Measurements from ENCODE around the gene CIRBP.

CIRBP gene

DNA sequence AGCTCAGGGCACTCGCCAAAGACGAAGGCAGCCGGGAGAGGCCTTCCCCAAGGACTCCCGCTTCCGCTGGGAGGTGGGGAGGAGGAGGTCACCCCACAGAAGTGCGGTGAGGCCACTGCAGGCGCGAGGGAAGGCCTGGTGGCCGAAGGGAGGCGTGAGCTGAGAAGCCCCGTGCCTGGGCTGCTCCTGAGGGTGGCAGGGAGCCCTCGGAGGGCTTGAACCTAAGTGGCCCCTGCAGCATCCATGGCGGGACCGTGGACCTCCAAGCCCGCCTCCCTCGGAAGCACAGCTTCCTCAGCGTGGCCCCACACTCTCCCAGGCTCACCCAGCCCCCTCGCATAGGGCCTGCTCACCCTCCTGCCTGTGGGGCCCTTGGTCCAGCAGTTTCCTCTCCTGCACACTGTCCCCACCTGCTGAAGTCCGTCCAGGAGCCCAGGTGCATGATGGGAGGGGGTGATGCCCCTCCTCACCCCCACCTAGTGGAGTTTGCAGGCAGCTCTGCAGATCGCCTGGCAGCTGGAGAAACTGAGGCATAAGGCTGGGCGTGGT, 42.5 kb downstream of the CIRBP start:
- Histone ChIP-seq H3K79me2 (ENCODE audit: insufficient read depth, low read depth) (no peaks in the 10 kb centered on the region), H3K27ac (no peak overlapping the region), H3K36me3 (ENCODE audit: insufficient read depth) (no peaks in the 10 kb centered on the region), H3K4me2 (peak overlapping the region; percentile 7; the same call in 1 of the 2 replicates), H3K27me3 (ENCODE audit: insufficient read depth, low read depth) (peaks cover 71% of the 10 kb centered on the region), H3K4me1 (ENCODE audit: low read depth, poor library complexity, severe bottlenecking) (peaks cover 11% of the 10 kb centered on the region), H4K20me1 (ENCODE audit: insufficient read depth) (no peaks in the 10 kb centered on the region), H2AFZ (ENCODE audit: low read depth) (no peak overlapping the region), H3K9ac (no peak overlapping the region), H3K4me3 (IDR thresholded peaks at IDR 0.05; ENCODE audit: insufficient read depth, low read depth, low read length) (no peak overlapping the region)
- no peak for TF ChIP-seq CTCF (conservative IDR thresholded peaks at IDR 0.05; ENCODE audit: low read depth, low read length)

DNA sequence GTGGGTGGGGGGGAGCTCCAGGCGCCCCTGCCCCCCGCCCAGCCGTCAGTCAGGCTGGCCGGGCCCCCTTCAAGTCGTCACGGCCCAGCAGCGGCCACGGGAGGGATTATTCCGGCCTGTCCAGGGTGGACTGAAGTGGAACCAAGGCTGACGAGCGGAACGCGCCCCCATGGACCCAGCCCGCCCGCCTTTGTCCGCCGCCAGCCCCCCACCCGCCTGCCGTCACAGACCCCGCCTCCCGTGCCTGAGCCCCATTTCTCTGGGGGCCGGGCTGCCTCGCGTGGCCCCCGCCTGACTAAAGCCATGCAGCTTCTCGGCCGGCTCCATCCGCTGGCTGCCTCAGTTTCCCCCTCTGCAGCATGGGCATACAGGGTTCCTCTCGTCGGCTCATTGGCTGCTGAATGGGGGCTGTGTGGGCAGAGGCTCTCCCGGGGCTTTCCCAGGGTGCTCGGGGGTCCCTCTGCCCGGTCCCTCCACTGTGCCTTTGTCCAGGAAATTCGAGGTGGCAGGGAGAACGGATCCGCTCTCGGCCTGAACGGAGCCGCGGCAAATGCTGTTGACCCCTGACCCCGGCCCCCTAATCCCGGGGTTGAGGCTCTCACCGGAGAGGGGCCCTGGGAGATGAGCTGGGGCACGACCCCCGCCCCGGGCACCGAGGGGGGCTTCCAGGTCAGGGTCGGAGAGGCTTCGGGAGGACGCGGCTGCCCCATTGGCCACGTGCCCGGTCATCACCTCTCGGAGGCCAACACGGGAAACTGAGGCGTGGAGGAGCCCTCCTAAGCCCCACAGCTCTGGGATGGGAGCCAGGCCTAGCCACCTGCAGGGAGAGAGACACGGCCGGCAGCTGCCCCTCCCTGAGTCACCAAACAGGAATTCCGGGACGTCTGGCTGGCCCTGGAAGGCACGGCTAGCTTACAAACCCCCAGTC, 43.9 kb downstream of the CIRBP start:
- Histone ChIP-seq H3K4me2 (no peak overlapping the region), H4K20me1 (ENCODE audit: insufficient read depth) (no peaks in the 10 kb centered on the region), H3K27ac (no peak overlapping the region), H3K27me3 (ENCODE audit: insufficient read depth, low read depth) (peaks cover 80% of the 10 kb centered on the region), H2AFZ (ENCODE audit: low read depth) (no peak overlapping the region), H3K36me3 (ENCODE audit: insufficient read depth) (no peaks in the 10 kb centered on the region), H3K4me3 (IDR thresholded peaks at IDR 0.05; ENCODE audit: insufficient read depth, low read depth, low read length) (no peak overlapping the region), H3K9ac (no peak overlapping the region), H3K79me2 (ENCODE audit: insufficient read depth, low read depth) (no peaks in the 10 kb centered on the region), H3K4me1 (ENCODE audit: low read depth, poor library complexity, severe bottlenecking) (peaks cover 11% of the 10 kb centered on the region)
- no peak for TF ChIP-seq CTCF (conservative IDR thresholded peaks at IDR 0.05; ENCODE audit: low read depth, low read length)

DNA sequence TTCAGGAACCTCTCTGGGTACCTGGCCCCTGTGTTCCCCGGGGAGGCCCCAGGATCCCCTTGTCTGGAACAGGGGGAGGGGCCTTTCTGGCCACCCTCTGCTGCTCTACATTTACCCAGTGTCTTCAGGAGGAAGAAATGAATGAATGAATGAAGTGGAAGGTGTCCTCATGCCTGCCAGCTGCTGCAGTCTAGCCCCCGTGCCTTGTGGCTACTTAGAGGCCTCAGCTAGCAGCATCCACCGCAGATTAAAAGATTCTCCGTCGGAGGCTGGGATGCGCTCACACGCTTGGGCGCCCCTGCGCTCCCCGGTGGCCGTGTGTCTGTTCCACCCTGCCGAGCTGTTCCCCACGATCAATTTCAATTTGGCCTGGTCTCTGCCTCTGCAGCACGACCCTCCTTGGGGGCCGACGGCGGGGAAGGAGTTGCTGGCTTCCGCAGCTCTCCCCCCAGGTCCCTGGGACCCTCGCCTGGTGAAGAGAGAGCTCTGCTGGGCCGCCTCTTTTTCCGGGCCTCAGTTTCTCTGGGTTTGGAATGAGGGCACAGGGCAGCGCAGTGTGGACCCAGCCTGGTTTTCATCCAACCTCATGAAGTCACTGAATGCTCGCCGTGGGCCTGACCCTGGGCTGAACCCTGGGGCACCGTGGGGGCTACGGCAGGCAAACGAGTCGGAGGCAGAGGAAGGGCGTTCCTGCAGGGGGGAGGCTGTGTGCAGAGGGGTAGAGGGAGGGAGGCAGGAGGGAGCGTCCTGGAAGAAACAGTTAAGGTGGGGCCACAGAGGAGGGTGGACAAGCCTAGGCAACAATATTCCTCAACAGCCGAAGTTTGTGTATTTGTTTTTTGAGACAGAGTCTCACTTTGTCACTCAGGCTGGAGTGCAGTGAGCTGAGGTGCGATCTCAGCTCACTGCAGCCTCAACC, 44.8 kb downstream of the CIRBP start:
- Histone ChIP-seq H3K36me3 (ENCODE audit: insufficient read depth) (no peaks in the 10 kb centered on the region), H2AFZ (ENCODE audit: low read depth) (no peak overlapping the region)
- no peak for TF ChIP-seq CTCF (conservative IDR thresholded peaks at IDR 0.05; ENCODE audit: low read depth, low read length)

DNA sequence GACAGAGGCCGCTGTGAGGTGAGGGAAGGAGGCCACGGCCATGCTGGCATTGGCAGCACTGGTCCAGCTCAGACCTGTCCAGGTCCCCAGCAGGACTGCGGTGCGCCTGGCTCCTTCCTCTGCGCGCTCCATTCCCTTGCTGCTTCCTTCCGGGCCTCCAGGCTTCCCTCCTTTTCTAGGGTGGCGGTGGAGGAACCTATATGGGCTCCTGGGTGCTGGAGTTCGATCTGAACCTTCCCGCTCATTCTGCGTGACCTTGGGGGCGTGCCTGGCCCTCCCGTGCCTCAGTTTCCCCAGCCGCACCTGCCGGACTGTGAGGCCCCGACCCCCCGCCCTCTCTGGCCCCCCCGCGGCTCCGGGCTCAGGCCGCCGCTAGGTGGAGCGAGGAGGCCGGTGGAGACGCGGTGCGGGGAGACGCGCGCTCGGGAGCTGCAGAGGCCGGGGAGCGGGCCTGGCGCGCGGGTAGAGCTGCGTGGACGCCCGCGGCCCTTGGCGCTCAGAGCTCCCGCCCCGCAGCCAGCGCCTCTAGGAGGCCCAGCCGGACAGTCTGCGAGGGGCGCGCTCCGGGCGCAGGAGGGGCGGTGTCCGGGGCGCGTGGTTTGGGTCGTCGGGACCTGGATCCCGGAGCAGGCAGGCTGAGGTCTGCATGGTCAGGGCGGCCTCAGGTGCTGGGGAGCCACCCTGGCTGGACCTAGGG, 46.5 kb downstream of the CIRBP start:
- Histone ChIP-seq H3K4me3 (IDR thresholded peaks at IDR 0.05; ENCODE audit: insufficient read depth, low read depth, low read length) (no peak overlapping the region), H3K4me1 (ENCODE audit: low read depth, poor library complexity, severe bottlenecking) (peaks cover 15% of the 10 kb centered on the region), H3K79me2 (ENCODE audit: insufficient read depth, low read depth) (no peaks in the 10 kb centered on the region)

More for the DNA sequence above, 44.8 kb downstream of the CIRBP start:
- Histone ChIP-seq H3K79me2 (ENCODE audit: insufficient read depth, low read depth) (no peaks in the 10 kb centered on the region), H3K27me3 (ENCODE audit: insufficient read depth, low read depth) (peaks cover 82% of the 10 kb centered on the region), H3K9ac (no peak overlapping the region), H4K20me1 (ENCODE audit: insufficient read depth) (no peaks in the 10 kb centered on the region), H3K4me1 (ENCODE audit: low read depth, poor library complexity, severe bottlenecking) (peaks cover 15% of the 10 kb centered on the region), H3K4me3 (IDR thresholded peaks at IDR 0.05; ENCODE audit: insufficient read depth, low read depth, low read length) (no peak overlapping the region), H3K4me2 (no peak overlapping the region), H3K27ac (no peak overlapping the region)

More for the DNA sequence above, 46.5 kb downstream of the CIRBP start:
- no peak overlapping the region for H3K27ac ChIP-seq
- no peaks in the 10 kb centered on the region for H4K20me1 ChIP-seq (ENCODE audit: insufficient read depth)
- no peak overlapping the region for H3K4me2 ChIP-seq
- peaks cover 71% of the 10 kb centered on the region for H3K27me3 ChIP-seq (ENCODE audit: insufficient read depth, low read depth)
- H2AFZ ChIP-seq (ENCODE audit: low read depth) = no peak overlapping the region
- no peaks in the 10 kb centered on the region for H3K36me3 ChIP-seq (ENCODE audit: insufficient read depth)
- peak; percentile 62 for TF ChIP-seq CTCF (conservative IDR thresholded peaks at IDR 0.05; ENCODE audit: low read depth, low read length)
- H3K9ac ChIP-seq = no peak overlapping the region

Data from KMS-11 (cell line).